Right lobe of liver (tissue), 6 donors: ENCODE measurements around the gene MINDY1. TPM values are rescaled to one million over a fixed set of nuclear protein-coding genes. Genes with fewer than 3 reads are reported as not detected.

Experiments used
- ATAC-seq, 4 donors: fragments of 200-7000 bp; cut with Tn5 transposase; one replicate each; pipeline ENCODE4 v1.9.1; 2020; ENCODE audit warnings: mild to moderate bottlenecking in 4 of 4, moderate library complexity in 4 of 4
- DNase-seq, 3 donors: peaks; one replicate each; pipeline ENCODE4 v3.0.0-alpha.2; 2020
- H3K27ac ChIP-seq, 3 donors: fragments of 200-600 bp; one replicate each; pipeline ENCODE4 v1.8.0; 2022
- H3K27me3 ChIP-seq, 2 donors: fragments of 200-600 bp; one replicate each; pipeline ENCODE4 v1.8.0; 2022
- H3K36me3 ChIP-seq, 4 donors: fragments of 200-600 bp; sonication (generic) in 1 of 4; one replicate each; pipeline versions ENCODE4 v1.5.1 to v1.8.0; 2017 to 2022; ENCODE audit warnings: control low read depth in 1 of 4
- H3K4me1 ChIP-seq, 4 donors: fragments of 200-600 bp; sonication (generic) in 1 of 4; one replicate each; pipeline versions ENCODE4 v1.5.1 to v1.8.0; 2017 to 2022; ENCODE audit warnings: control low read depth in 1 of 4
- H3K4me3 ChIP-seq, 3 donors: fragments of 200-600 bp; one replicate each; pipeline ENCODE4 v1.8.0; 2022
- H3K9me3 ChIP-seq, 4 donors: fragments of 200-600 bp; sonication (generic) in 1 of 4; one replicate each; pipeline versions ENCODE4 v1.5.1 to v1.8.0; 2017 to 2022; ENCODE audit warnings: control low read depth in 1 of 4
- CTCF ChIP-seq, 4 donors: fragments of 200-600 bp in 3 of 4; fragments of 450-650 bp in 1 of 4; IDR thresholded peaks; one replicate each; pipeline versions ENCODE4 v1.5.1 to v1.8.0; 2016 to 2022; ENCODE audit warnings: antibody characterized with exemption in 4 of 4, mild to moderate bottlenecking in 2 of 4
- POLR2A ChIP-seq: fragments of 450-650 bp; IDR thresholded peaks from one replicate; pipeline ENCODE4 v1.6.1; 2017; ENCODE audit warnings: antibody characterized with exemption, mild to moderate bottlenecking
- WGBS: methylation state at CpG from one replicate; pipeline ENCODE4 v1.1.6; 2018; ENCODE audit warnings: low coverage, low lambda C conversion rate; ENCODE audit not compliant: insufficient coverage; ENCODE audit errors: missing lambda C conversion rate; 5-methylcytosine and 5-hydroxymethylcytosine counted together
- intact Hi-C, 2 donors: fragments of 100-400 bp; cut with DNase I; formaldehyde crosslinking; loops; one replicate each; pipeline versions ENCODE4 v1.11.2 to v1.14.1; 2022
- total RNA-seq, 6 experiments: library from RNA; depleted of rRNA in 2 of 6; stranded (reverse); fragments of >200 nt in 2 of 6; fragmentation: NEBNext Ultra II Directional in 3 of 6; extraction: Animal tissue kit (Norgen Biotek cat#: 25700) in 3 of 6; gene quantifications; one replicate each; pipeline versions ENCODE4 v1.1.0 to v1.2.4, GENCODE V29; 2016 to 2023
- donor health status: DM: no; HTN: yes; CAD: no.
- donor health status: DM: no; HTN: no; CAD: no.
- donor health status: DM: no; HTN: no; CAD: no.
- donor health status: DM: no; HTN: yes; CAD: no.
- donor health status: DM: no; HTN: yes; CAD: no.

The MINDY1 gene
- total RNA-seq, 6 experiments from 2014 or later: 10.1 to 19.7 (median 15.4) TPM

- Histone ChIP-seq H3K27me3 (no peaks in the 10 kb centered on the region), H3K4me3 (no peak overlapping the region), H3K9me3 (no peaks in the 10 kb centered on the region), H3K4me1 (no peaks in the 10 kb centered on the region), H3K36me3 (peaks cover 0 to 18% (median 5%) of the 10 kb centered on the region in 4 donors), H3K27ac (no peak overlapping the region)
- intact Hi-C loops: no loop called here
- 83% methylated on average over 6 of the region's 6 CpGs for WGBS
- ATAC-seq (no peak), DNase-seq (no peak)
- TF ChIP-seq POLR2A: no peak
- TF ChIP-seq CTCF (IDR thresholded peaks at IDR 0.05): no peak
These were observed 30.3 kb upstream of the MINDY1 start for GRCh38 chr1:151037032-151037431.

GRCh38 chr1:151036356-151036755, 29.7 kb upstream of the MINDY1 start, which contains the start of gene BNIPL:
BNIPL (plus strand) TSS chr1:151036586; CDS start chr1:151036726, 140 bp downstream.
- Histone ChIP-seq H3K36me3 (peaks cover 0 to 20% (median 8%) of the 10 kb centered on the region in 4 donors), H3K9me3 (no peaks in the 10 kb centered on the region), H3K4me3 (no peak within 1 kb of the TSS), H3K27ac (no peak within 1 kb of the TSS), H3K27me3 (no peaks in the 10 kb centered on the region), H3K4me1 (no peaks in the 10 kb centered on the region)
- TF ChIP-seq POLR2A (no peak), CTCF (IDR thresholded peaks at IDR 0.05) (no peak)
- 0% methylated on average over 1 of the region's 2 CpGs for WGBS
- DNase-seq: no peak
- no peak for ATAC-seq
- intact Hi-C loops: no loop called here

- no peak overlapping the region for H3K27ac ChIP-seq
- H3K27me3 ChIP-seq: no peaks in the 10 kb centered on the region
- ATAC-seq: no peak
- WGBS: 100% methylated on average over 3 of the region's 3 CpGs
- H3K9me3 ChIP-seq: no peaks in the 10 kb centered on the region
- TF ChIP-seq POLR2A: no peak
- no peak for TF ChIP-seq CTCF (IDR thresholded peaks at IDR 0.05)
- intact Hi-C loops: no loop called here
- H3K4me1 ChIP-seq: no peaks in the 10 kb centered on the region
- no peak overlapping the region for H3K4me3 ChIP-seq
- peaks cover 0 to 31% (median 9%) of the 10 kb centered on the region in 4 donors for H3K36me3 ChIP-seq
- DNase-seq: no peak
These were observed 28.5 kb upstream of the MINDY1 start for GRCh38 chr1:151035167-151035566.

- intact Hi-C loops: no loop called here
- Histone ChIP-seq H3K4me3 (no peak overlapping the region), H3K27me3 (no peaks in the 10 kb centered on the region), H3K27ac (no peak overlapping the region), H3K4me1 (no peaks in the 10 kb centered on the region), H3K36me3 (peaks cover 0 to 58% (median 24%) of the 10 kb centered on the region in 4 donors), H3K9me3 (no peaks in the 10 kb centered on the region)
- ATAC-seq (no peak), DNase-seq (no peak)
- 96% methylated on average over 8 of the region's 8 CpGs for WGBS
- TF ChIP-seq POLR2A (no peak), CTCF (IDR thresholded peaks at IDR 0.05) (no peak)
These were observed 25.5 kb upstream of the MINDY1 start for GRCh38 chr1:151032164-151032563.

GRCh38 chr1:151026460-151026859, 19.8 kb upstream of the MINDY1 start:
- no peak for DNase-seq
- H3K9me3 ChIP-seq: no peaks in the 10 kb centered on the region
- no peak for ATAC-seq
- H3K4me3 ChIP-seq: no peak overlapping the region
- no peak overlapping the region for H3K27ac ChIP-seq
- no peaks in the 10 kb centered on the region for H3K4me1 ChIP-seq
- TF ChIP-seq POLR2A (no peak), CTCF (IDR thresholded peaks at IDR 0.05) (no peak)
- peaks cover 0 to 61% (median 26%) of the 10 kb centered on the region in 4 donors for H3K36me3 ChIP-seq
- no peaks in the 10 kb centered on the region for H3K27me3 ChIP-seq
- intact Hi-C loops: loop anchor here in 1 of 2 donors (10.0 kb wide), 1 partner anchor 128 kb away; the partner anchor contains the start of gene TNFAIP8L2
